ENCODE measurements around the gene PDE4D.
"Not testable (repeated sequence)": the region's sequence is repeated elsewhere in the genome, so short reads cannot be mapped to it uniquely, and the experiment has no call there.

Gene PDE4D

DNA sequence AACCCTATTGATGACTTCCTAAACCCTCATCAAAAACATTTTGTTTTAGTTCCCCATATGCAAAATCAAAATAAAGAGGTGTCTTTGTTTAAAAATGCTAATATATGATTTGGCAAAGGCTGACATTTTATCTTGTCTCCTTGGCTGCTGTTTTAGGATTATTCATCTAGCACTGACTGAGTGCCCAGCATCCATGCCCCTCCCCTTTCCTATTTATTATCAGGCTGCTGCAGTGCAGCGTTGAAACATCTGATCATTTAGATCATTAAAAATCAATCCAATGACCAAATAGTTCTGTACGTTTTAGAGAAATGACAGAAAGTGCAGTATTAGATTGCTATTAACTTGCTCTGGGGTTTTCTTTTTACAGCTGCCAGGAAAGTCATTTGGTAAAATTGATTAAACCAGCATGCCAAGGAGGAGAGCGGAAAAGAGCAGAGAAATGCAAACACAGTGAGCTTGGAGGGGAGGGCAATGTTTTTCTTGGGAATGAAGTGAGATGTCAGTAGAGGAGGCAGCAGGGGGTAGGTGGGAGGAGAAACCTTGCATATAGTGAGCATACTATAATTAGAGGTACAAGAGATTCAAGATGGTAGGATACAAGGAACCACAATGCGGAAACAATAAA, 286.3 kb downstream of the PDE4D start:
- DNase-seq (ENCODE audit: low read depth), result no peak

DNA sequence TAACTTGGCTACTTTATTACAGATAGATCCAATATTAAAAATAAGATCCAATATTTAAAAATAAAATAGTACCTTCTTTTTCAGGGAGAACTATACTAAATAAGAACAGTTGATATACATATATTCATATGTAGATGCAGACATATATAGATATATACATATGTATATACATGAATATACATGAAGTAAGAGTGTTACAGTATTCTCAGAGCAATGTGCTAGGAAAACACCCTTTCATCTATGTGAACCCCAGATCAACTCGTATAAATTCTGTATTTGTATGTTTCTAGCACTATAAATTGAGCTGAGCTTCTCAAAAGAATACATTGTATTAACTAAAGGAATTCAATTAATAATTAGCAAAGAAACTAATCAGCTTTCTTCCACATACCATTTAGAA, 287.6 kb downstream of the PDE4D start:
- no peak for DNase-seq (ENCODE audit: low read depth)

DNA sequence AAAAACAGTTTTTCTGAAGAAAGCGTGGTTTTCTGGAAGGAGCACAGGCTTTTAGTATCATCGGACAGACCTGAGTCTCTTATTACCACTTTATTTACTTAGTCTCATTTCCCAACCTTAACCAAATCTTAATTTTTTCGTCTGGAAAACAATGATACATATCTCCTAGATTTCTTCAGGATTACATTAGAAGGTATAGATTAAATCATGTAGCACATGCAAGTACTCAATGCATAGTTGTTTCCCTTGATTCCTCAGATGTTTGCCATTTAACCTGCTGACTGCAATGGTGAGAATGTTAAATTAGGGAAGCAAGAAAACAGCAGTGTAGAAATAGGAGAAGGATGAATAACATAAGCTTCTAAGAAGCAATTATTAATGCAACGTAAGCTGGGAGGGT, 289.4 kb downstream of the PDE4D start:
- no peak for DNase-seq (ENCODE audit: low read depth)

DNA sequence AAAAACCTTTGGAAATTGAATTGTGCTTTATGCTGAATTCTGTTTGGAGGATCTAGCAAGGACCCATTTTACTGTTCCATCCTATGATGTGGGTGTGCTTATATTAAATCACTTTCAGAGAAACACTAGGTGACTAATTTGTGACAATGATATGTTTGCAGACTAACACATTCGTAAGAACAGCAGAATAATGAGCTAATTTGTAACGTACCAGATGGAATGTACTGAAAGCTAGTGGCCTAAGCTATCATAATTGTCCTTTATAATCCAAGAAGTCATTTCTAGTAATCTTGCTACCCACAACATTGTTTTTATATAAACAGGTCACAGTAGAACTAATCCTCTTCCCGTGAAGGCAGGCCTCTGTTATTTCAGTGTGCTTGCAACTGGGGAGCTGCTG, 292.5 kb downstream of the PDE4D start:
- DNase-seq (ENCODE audit: low read depth), result no peak

DNA sequence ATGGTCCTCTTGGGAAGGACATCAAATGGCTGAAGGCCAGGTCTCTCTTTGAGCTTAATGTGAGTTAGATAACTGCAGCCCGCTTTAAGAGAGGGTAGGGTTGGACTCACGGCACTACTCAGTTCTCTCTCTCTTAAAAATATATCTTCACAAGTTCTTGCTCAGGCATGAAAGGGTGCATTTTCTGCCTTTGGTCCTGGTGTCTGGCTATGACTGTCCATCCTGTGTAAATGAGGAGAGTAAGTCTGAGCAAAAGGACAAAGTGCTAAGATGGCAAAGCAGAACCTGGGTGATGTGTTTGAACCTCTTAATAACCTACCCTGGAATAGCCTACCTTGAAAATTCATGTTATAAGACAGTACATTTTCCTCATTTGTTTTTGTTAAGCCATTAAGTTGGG, 293.4 kb downstream of the PDE4D start:
- DNase-seq (ENCODE audit: low read depth), result no peak

DNA sequence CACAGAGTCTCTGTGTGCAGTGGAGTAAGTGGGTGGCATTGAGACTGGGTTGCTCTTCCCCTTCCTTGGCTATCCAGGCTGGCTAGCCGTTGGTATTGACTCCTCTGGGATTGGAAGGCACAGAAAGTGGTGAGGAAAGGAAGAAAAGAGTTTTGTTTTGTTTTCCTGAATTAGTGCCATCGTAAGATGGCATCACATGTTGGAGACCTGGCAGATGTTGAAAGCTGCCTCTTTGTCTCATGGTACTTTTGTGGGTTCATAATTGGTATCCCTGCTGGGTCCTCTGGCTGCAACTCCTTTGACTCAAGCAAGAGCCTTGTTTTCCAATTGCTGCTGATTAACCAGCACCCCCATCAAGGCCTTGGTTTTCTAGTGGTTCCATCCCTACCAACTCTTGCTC, 293.8 kb downstream of the PDE4D start:
- no peak for DNase-seq (ENCODE audit: low read depth)

DNA sequence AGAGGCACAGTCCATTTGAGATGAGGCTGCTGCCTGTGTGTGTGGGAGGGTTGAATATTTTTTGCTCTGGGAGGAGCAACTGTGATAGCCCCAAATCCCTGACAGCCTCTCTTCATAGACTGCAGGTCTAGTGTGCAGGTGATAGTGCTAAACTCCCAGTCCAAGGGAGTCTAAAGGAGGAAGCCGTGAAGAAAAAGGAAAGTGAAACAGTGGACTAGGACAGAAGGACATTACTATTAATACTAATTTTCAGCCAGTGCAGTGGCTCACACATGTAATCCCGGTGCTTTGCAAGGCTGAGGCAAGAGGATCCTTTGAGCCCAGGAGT, 295.0 kb downstream of the PDE4D start:
- DNase-seq (ENCODE audit: low read depth), result no peak

DNA sequence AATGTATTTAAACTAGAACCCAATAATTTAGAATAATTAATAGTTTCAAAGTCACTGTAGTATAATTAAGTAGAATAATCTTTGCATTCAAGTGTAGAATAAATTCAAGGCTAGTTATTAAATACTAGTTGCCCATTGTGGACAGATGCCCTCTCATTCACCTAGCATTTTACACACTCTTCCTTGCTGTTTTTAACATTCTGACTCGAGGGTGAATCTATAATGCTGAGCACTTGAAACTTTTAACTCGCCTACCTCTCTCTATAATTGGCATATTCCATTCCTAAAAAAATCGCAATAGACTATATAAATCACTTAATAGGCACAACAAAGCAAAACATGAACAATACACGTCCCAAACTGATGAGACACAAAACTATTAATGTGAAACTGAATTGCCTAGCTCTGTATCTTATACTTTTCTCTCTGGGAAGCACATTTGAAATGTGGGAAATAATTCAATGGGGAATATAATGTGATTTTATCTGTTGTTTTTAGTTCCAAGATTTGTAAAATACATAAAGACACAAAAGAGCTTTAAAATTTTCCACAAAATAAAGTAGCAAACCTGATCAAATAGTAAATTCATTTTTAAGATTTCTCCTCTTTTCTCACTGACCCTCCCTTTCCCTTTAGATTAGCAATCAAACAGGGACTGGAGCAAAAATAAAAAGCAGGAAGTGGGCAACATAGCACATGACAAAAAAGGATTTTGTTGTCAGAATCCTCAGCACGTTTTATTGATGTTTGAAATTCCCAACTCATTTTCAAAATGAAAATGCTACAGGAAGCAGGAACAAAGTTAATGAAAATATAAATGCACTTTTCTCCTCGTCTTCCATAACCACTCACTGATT, 295.6 kb downstream of the PDE4D start:
- DNase-seq (ENCODE audit: low read depth), result no peak

DNA sequence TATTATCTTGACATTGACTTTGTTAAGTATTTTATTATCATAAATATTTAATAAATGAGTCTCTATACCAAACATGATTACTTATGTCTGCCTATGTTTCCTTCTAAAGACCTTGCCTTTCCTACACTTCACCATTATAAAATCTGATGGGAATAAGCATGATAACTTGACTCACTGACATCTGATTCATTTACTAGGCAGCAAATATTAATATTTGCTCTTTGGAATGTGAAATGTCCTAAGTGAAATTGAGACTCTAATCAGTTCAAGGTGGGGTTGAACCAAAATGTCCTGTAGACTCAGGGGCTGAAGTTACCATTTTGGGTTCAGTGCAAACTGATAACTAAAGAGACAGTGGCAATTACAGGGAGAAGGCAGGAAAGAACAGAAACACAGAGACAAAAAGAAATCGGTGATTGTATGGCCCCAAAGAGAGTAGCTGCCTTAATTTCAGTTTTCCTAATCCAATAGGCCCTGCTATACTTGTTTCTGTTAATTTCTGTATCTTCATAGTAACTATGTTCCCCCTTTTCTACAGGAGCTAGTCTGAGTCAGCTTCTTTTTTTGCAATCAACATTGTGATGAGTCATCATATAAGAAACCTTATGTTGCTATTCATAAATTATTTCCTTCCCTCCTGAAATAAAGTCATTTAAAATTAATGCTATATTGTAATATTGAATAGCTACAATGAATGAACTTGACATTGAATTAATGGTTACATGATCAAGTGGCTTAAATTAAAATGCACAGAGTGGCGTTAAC, 296.8 kb downstream of the PDE4D start:
- no peak for DNase-seq (ENCODE audit: low read depth)

DNA sequence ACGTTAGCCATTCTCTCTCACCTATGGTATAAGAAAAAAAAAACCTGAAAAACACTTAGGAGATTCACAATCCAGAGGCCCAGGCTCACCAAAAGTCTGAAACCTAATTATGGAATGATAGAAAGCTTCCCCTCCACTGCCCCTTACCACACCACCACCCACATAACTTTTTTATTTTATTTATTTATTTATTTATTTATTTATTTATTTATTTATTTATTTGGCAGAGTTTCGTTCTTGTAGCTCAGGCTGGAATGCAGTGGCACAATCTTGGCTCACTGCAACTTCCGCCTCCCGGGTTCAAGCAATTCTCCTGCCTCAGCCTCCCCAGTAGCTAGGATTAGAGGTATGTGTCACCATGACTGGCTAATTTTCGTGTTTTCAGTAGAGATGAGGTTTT, 299.4 kb downstream of the PDE4D start:
- DNase-seq (ENCODE audit: low read depth), result not testable (repeated sequence)

DNA sequence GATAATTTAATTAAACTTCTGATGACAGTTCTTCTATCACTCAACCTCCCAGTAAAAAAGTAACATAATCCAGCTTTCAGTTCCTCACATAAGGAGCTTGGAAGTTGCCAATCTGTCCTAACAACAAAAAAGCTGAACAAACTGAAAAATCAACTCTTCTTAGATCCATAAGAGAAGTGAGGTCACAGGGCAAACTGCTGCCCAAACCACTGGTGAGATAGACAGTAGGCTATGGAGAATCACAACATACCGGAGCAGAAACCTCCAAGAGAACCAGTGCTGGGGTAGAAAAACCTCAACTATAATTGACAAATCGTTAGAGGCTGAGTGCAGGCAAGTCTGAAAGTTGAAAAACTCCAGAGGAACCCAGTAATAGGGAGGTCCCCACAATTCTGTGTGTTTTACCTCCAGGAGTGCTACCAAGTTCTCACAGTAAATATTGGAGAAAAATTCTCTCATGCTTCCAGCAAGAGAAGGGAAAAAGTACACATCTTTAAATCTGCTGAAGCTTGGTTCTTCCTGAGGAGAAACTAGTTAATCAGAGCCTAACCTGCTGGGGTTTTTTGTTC, 300.0 kb downstream of the PDE4D start:
- no peak for DNase-seq (ENCODE audit: low read depth)

DNA sequence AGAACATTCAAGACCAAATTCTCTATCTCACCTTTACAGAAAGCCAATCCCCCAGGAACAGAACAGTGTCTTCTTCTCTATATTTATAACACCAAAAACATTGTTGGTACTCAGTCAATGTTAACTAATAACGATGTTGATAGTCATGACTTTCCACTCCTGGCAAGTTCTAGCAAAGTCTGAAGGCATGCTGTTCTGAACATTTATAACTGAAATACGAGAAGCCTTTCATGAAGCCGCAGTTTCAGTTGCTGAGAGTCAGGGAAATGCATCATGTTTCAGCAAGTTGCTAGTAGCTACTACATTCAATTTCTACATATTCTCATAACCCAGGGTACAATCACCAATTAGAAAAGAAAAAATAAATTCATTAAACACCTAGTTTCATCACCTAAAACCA, 301.4 kb downstream of the PDE4D start:
- DNase-seq (ENCODE audit: low read depth), result no peak

DNA sequence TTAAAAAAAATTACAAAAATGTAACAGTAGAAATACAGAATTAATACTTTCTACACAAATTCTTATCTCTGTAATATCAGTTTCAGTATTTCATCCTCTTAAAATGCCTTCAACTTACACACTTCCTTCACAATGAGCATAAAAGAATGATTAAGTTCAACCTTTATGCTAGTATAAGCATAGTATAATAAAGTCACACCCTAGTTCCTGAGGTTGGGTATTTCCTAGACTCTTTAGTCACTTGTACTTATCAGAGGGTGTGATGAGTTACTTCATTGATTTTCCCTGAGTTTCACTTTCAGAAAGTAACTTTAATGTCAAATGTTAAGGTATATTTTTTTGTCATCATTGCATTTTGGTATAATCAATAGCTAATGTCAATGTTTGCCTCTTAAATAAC, 302.4 kb downstream of the PDE4D start:
- no peak for DNase-seq (ENCODE audit: low read depth)

DNA sequence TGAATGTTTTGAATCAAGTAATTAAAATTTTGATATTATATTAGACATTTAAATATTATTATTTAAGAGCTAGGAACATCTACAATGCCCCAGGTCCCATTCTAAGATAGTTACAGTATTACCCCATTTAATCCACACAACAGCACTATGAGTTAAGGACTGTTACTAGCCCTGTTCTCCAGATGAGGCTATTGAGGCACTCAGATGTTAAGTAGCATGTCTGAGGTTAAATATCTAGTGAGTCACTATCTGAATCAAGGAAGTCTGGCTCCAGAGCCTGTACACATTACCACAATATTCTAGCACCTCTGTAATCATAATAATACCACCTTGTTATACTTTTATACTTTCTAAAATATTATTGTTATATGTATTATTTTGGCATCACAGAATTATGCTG, 304.6 kb downstream of the PDE4D start:
- DNase-seq (ENCODE audit: low read depth), result no peak

DNA sequence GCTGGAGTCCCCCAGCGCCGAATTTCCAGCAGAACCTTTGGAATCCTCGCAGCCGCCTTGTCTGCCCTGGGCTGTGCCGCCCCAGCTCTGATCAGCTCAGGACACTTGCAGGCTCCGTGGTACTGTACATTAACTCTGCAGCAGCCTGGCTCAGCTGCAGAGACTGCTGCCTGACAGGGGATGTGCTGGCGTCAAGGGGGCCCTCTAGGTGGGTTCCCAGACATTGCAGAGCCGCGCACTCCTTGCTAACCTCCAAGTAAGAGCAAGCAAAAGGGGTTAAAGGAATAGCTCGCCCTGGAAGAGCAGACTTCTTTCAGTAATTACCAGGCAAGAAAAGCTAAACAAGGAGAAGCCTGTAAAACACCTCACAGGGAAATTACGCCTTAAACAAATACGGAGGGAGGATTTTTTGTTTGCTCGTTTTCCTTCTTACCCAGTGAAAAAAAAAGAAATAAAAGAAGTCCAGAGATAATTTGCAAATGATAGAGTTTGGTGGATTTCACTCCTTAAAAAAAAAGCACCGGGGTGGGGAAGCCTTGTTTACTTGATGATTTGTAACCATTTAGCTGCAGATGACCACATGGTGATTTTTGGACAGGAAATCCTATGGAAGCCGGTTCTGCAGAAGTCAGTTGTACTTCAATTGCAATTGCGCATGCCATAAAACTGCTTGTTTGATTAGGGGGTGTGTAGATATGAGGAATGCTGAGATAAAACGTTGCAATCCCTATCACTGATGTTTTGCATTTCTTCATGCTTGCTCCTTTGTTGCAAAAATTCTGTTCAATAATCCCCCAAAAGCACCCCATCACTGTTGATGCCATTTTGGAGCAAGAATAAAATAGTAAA, 305.8 kb downstream of the PDE4D start:
- DNase-seq (ENCODE audit: low read depth), result no peak

DNA sequence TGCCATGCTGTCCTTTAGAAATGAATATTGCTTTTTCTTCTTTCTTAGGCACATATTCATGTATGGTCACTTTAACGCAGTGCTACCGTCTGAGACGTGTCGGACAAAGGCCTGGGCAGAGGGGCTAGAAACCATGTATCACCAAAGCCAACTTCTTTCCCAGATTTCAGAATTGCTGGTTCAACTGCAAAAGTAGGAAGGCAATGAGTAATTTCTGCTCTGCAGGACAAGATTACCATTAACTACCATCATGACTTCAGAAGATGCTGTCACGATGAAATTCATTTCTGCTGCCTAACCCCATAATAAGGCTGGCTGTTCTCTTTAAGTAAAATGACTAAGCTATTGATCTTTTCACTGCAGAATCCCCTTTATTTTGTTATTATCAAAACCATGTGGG, 306.7 kb downstream of the PDE4D start:
- DNase-seq (ENCODE audit: low read depth), result no peak

DNA sequence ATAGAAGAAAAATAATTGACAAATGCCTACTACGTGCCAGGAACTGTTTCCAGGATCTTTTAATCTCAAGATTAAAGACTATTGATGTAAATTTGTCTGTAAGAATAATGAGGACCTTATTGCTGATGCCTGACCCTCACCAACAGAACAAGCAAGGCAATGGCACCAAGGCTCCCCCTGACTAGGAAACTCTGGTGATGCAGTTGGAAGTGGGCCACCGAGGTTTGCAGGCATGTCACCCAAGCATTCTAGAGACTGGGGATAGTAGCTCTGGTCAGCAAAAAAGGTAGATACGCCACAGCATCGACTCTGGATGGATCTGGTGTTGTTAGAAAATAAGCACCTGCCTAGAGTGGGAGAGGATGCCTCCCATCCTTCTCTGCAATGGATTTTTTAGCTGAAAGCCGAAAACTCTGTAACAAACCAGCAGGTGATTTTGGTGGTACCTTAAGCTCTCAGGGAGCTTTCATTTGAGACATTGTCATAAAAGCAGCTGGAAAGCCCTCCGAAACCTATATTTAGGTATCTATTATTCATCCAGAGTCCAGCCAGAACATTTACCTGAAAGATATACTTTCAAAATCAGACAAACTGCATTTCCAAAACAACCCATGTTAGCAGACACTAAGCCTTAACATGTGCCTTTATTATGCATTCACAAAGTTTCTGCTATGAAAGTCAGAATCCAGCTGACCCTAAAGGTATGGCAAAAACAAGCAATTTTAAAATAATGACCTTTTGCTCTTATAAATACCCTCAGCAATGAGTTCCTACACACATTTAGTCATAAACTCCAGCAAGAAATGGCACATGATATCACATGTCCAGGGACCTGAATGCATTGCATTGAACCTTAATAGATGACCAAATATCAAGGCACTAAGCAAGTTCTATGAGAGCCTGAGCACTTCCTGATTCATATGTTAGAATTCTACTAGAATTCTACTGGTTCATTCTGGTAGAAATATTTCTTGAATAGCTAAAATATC, 308.4 kb downstream of the PDE4D start:
- DNase-seq (ENCODE audit: low read depth), result no peak

DNA sequence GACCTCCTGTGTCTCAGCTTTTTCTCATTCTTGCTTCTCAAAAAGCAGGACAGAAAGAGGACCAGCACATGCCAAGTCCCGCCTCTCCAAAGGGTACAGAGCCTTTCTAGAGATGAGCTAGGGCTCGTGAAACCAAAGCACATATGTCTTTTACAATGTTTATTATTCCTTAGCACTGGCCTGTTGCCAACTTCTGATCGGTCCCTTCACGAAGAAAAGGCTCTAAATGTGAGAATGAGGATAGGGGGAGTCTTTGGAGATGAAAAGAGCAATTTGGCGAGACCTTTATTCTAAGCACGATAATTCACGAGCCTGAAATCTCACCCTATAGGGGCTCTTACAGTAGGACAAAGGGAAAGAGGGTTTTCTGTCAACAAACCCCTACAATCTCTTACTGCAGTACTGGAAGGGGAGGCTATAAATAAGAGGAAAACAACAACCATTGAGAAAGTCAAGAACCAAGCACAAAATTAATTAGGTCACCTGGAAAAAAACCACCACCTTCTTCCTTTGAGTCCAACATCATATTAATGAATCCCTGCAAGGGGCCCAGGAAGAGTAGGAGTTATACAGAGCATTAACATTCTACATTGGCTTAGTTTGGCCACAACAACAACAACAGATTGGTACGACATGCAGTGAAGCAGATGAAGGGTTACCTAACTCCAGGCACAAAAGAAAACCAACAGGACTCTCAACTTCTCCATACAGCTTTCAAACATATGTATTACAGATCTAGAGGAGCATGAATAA, 309.5 kb downstream of the PDE4D start:
- no peak for DNase-seq (ENCODE audit: low read depth)

DNA sequence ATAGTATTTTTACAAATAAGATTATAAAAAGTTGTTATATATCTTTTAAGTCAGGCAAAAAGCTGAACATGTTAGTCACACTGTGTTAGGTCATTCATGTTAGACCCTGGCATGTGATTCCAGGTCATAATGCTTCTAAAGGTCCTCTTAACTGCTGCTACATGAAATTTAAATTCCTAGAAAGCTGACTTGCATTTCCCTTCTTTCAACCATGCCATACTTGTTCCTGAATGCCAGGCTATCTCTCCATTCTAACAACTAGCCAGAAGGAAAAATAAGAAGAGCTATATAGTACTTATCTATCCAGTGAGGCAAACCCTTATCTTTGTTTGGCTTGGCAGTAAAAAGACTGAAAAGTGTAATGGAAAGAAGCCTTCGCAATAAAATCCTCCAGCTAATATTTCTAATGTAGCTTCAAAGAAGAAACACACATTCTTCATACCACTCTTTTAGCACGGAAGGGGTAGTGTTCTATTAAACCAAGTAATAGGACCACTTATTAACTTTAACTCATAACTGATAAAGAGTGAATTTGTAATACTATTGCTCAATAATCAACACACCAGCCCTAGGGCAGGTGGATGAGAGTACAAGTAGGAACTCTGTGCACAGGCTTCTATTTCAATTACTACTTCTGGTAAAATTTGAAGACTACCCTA, 310.2 kb downstream of the PDE4D start:
- DNase-seq (ENCODE audit: low read depth), result no peak
